HEK293 (cell line): ENCODE measurements around the gene DDX49.

Experiments
- BCL11B ChIP-seq: fragments of 450-650 bp; formaldehyde crosslinking; IDR thresholded peaks from 2 replicates; pipeline ENCODE4 v1.5.1; 2016; ENCODE audit warnings: low read depth, missing biosample characterization, missing genetic modification characterization
- GLI2 ChIP-seq: fragments of 450-650 bp; formaldehyde crosslinking; IDR thresholded peaks from 2 replicates; pipeline ENCODE4; 2017; ENCODE audit warnings: missing biosample characterization, missing genetic modification characterization, low read depth, borderline replicate concordance
- KLF7 ChIP-seq: fragments of 450-650 bp; formaldehyde crosslinking; IDR thresholded peaks from 2 replicates; pipeline ENCODE4 v1.5.1; 2016; ENCODE audit warnings: missing biosample characterization, missing genetic modification characterization, borderline replicate concordance
- MYNN ChIP-seq: fragments of 450-650 bp; formaldehyde crosslinking; IDR thresholded peaks from 2 replicates; pipeline ENCODE4 v1.5.1; 2016; ENCODE audit warnings: missing biosample characterization, missing genetic modification characterization, borderline replicate concordance
- PRDM4 ChIP-seq: fragments of 450-650 bp; formaldehyde crosslinking; IDR thresholded peaks from 2 replicates; pipeline ENCODE4 v1.5.1; 2017; ENCODE audit warnings: missing biosample characterization, missing genetic modification characterization
- SALL2 ChIP-seq: fragments of 450-650 bp; formaldehyde crosslinking; IDR thresholded peaks from 2 replicates; pipeline ENCODE4 v1.5.0; 2017; ENCODE audit warnings: missing biosample characterization, mild to moderate bottlenecking, missing genetic modification characterization, borderline replicate concordance
- SP3 ChIP-seq: fragments of 450-650 bp; formaldehyde crosslinking; IDR thresholded peaks from 2 replicates; pipeline ENCODE4 v1.5.1; 2016; ENCODE audit warnings: missing biosample characterization, missing genetic modification characterization
- ZBTB49 ChIP-seq: fragments of 450-650 bp; formaldehyde crosslinking; IDR thresholded peaks from 2 replicates; pipeline ENCODE4 v1.5.1; 2016; ENCODE audit warnings: missing biosample characterization, missing genetic modification characterization, low read depth
- ZFHX2 ChIP-seq: fragments of 450-650 bp; formaldehyde crosslinking; conservative IDR thresholded peaks from 2 replicates; pipeline ENCODE4 v1.5.1; 2016; ENCODE audit warnings: missing biosample characterization, missing genetic modification characterization
- ZNF132 ChIP-seq: fragments of 450-650 bp; formaldehyde crosslinking; IDR thresholded peaks from 2 replicates; pipeline ENCODE4 v1.5.1; 2017; ENCODE audit warnings: missing biosample characterization, missing genetic modification characterization, borderline replicate concordance
- ZNF138 ChIP-seq: fragments of 450-650 bp; formaldehyde crosslinking; IDR thresholded peaks from 2 replicates; pipeline ENCODE4 v1.5.1; 2016; ENCODE audit warnings: missing biosample characterization, missing genetic modification characterization, borderline replicate concordance
- ZNF174 ChIP-seq: fragments of 450-650 bp; formaldehyde crosslinking; IDR thresholded peaks from 2 replicates; pipeline ENCODE4 v1.5.0; 2017; ENCODE audit warnings: missing biosample characterization, mild to moderate bottlenecking, missing genetic modification characterization
- ZNF239 ChIP-seq: fragments of 450-650 bp; formaldehyde crosslinking; IDR thresholded peaks from 2 replicates; pipeline ENCODE4 v1.5.1; 2016; ENCODE audit warnings: missing biosample characterization, missing genetic modification characterization
- ZNF311 ChIP-seq: fragments of 450-650 bp; formaldehyde crosslinking; IDR thresholded peaks from 2 replicates; pipeline ENCODE4 v1.5.1; 2017; ENCODE audit warnings: missing biosample characterization, missing genetic modification characterization, borderline replicate concordance
- ZNF473 ChIP-seq: fragments of 450-650 bp; formaldehyde crosslinking; IDR thresholded peaks from 2 replicates; pipeline ENCODE4 v1.5.1; 2017; ENCODE audit warnings: missing biosample characterization, missing genetic modification characterization
- ZNF48 ChIP-seq: fragments of 450-650 bp; formaldehyde crosslinking; IDR thresholded peaks from 2 replicates; pipeline ENCODE4 v1.5.1; 2016; ENCODE audit warnings: missing biosample characterization, missing genetic modification characterization
- ZNF580 ChIP-seq: fragments of 450-650 bp; formaldehyde crosslinking; IDR thresholded peaks from 2 replicates; pipeline ENCODE4 v1.5.1; 2016; ENCODE audit warnings: missing biosample characterization, missing genetic modification characterization
- ZNF629 ChIP-seq: fragments of 450-650 bp; formaldehyde crosslinking; IDR thresholded peaks from 2 replicates; pipeline ENCODE4 v1.5.1; 2017; ENCODE audit warnings: missing biosample characterization, missing genetic modification characterization
- ZNF658 ChIP-seq: fragments of 450-650 bp; formaldehyde crosslinking; IDR thresholded peaks from 2 replicates; pipeline ENCODE4; 2016; ENCODE audit warnings: missing biosample characterization, missing genetic modification characterization
- ZNF707 ChIP-seq: fragments of 450-650 bp; formaldehyde crosslinking; IDR thresholded peaks from 2 replicates; pipeline ENCODE4 v1.5.1; 2016; ENCODE audit warnings: missing biosample characterization, missing genetic modification characterization
- ZNF747 ChIP-seq: fragments of 450-650 bp; formaldehyde crosslinking; IDR thresholded peaks from 2 replicates; pipeline ENCODE4 v1.5.1; 2016; ENCODE audit warnings: missing biosample characterization, missing genetic modification characterization
- ZSCAN23 ChIP-seq: fragments of 450-650 bp; formaldehyde crosslinking; IDR thresholded peaks from 2 replicates; pipeline ENCODE4 v1.5.1; 2016; ENCODE audit warnings: missing biosample characterization, missing genetic modification characterization
- TF ChIP-seq, protein P1 (sequence below): fragments of 450-650 bp; formaldehyde crosslinking; IDR thresholded peaks from 2 replicates; pipeline ENCODE4 v1.5.1; 2016; ENCODE audit warnings: missing biosample characterization, missing genetic modification characterization
- TF ChIP-seq, protein P2 (sequence below): fragments of 450-650 bp; formaldehyde crosslinking; IDR thresholded peaks from 2 replicates; pipeline ENCODE4 v1.5.1; 2017; ENCODE audit warnings: missing biosample characterization, missing genetic modification characterization
- TF ChIP-seq, protein P3 (sequence below): fragments of 450-650 bp; formaldehyde crosslinking; IDR thresholded peaks from 2 replicates; pipeline ENCODE4 v1.5.1; 2016; ENCODE audit warnings: missing biosample characterization, missing genetic modification characterization

DDX49 gene

GRCh38 chr19:18870531-18871172 lies 48.9 kb upstream of the DDX49 start (continued):
- TF ChIP-seq GLI2 (tag by site-specific recombination): no peak
- no peak for TF ChIP-seq SP3
- TF ChIP-seq, protein P1, sequence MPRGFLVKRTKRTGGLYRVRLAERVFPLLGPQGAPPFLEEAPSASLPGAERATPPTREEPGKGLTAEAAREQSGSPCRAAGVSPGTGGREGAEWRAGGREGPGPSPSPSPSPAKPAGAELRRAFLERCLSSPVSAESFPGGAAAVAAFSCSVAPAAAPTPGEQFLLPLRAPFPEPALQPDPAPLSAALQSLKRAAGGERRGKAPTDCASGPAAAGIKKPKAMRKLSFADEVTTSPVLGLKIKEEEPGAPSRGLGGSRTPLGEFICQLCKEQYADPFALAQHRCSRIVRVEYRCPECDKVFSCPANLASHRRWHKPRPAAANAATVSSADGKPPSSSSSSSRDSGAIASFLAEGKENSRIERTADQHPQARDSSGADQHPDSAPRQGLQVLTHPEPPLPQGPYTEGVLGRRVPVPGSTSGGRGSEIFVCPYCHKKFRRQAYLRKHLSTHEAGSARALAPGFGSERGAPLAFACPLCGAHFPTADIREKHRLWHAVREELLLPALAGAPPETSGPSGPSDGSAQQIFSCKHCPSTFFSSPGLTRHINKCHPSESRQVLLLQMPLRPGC: no peak
- TF ChIP-seq, protein P2, sequence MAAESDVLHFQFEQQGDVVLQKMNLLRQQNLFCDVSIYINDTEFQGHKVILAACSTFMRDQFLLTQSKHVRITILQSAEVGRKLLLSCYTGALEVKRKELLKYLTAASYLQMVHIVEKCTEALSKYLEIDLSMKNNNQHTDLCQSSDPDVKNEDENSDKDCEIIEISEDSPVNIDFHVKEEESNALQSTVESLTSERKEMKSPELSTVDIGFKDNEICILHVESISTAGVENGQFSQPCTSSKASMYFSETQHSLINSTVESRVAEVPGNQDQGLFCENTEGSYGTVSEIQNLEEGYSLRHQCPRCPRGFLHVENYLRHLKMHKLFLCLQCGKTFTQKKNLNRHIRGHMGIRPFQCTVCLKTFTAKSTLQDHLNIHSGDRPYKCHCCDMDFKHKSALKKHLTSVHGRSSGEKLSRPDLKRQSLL: no peak
- no peak for TF ChIP-seq ZNF239 (tag by site-specific recombination)
- TF ChIP-seq ZNF138: no peak
- TF ChIP-seq ZNF48 (tag by site-specific recombination): no peak
- TF ChIP-seq BCL11B (tag by site-specific recombination): no peak
- no peak for TF ChIP-seq ZBTB49
- no peak for TF ChIP-seq ZSCAN23 (tag by site-specific recombination)
- TF ChIP-seq ZNF580 (tag by site-specific recombination): no peak
- no peak for TF ChIP-seq ZNF747 (tag by site-specific recombination)
- TF ChIP-seq ZNF473: no peak
- no peak for TF ChIP-seq ZNF629
- no peak for TF ChIP-seq ZNF658 (tag by site-specific recombination)
- TF ChIP-seq ZNF174 (tag by site-specific recombination): no peak
- peak; percentile 84 for TF ChIP-seq ZFHX2
- TF ChIP-seq, protein P3, sequence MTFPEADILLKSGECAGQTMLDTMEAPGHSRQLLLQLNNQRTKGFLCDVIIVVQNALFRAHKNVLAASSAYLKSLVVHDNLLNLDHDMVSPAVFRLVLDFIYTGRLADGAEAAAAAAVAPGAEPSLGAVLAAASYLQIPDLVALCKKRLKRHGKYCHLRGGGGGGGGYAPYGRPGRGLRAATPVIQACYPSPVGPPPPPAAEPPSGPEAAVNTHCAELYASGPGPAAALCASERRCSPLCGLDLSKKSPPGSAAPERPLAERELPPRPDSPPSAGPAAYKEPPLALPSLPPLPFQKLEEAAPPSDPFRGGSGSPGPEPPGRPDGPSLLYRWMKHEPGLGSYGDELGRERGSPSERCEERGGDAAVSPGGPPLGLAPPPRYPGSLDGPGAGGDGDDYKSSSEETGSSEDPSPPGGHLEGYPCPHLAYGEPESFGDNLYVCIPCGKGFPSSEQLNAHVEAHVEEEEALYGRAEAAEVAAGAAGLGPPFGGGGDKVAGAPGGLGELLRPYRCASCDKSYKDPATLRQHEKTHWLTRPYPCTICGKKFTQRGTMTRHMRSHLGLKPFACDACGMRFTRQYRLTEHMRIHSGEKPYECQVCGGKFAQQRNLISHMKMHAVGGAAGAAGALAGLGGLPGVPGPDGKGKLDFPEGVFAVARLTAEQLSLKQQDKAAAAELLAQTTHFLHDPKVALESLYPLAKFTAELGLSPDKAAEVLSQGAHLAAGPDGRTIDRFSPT (tag by site-specific recombination): peak; percentile 56; the same call in 1 of the 2 replicates
- no peak for TF ChIP-seq PRDM4 (tag by site-specific recombination)
- no peak for TF ChIP-seq ZNF311 (tag by site-specific recombination)
- no peak for TF ChIP-seq ZNF707 (tag by site-specific recombination)
- TF ChIP-seq ZNF132 (tag by site-specific recombination): no peak
- no peak for TF ChIP-seq SALL2
- TF ChIP-seq KLF7 (tag by site-specific recombination): no peak
- TF ChIP-seq MYNN: no peak
